IPS-18c (cell line): ENCODE data around the gene MAEA.
"Not testable (repeated sequence)": the region's sequence is repeated elsewhere in the genome, so short reads cannot be mapped to it uniquely, and the experiment has no call there.

Source experiments
- H3K4me3 ChIP-seq: 2 replicates; pipeline ENCODE4 v1.7.0; 2013; ENCODE audit warnings: low read depth, mild to moderate bottlenecking, low read length, moderate library complexity; ENCODE audit not compliant: insufficient read depth
- H3K9me3 ChIP-seq: one replicate; pipeline ENCODE4 v1.6.1; 2013; ENCODE audit warnings: mild to moderate bottlenecking, low read length, moderate library complexity; ENCODE audit not compliant: control insufficient read depth, insufficient read depth

MAEA gene

GRCh38 chr4:1324443-1325175 is 34.9 kb downstream of the MAEA start:
- not testable (repeated sequence) for H3K4me3 ChIP-seq, H3K9me3 ChIP-seq

- Histone ChIP-seq H3K4me3 (no peak overlapping the region), H3K9me3 (no peaks in the 10 kb centered on the region)
Observed at GRCh38 chr4:1325176-1325480, 35.4 kb downstream of the MAEA start.

- H3K9me3 ChIP-seq: no peaks in the 10 kb centered on the region
- no peak overlapping the region for H3K4me3 ChIP-seq
Observed at GRCh38 chr4:1325681-1326635, 36.3 kb downstream of the MAEA start.

GRCh38 chr4:1326751-1327525 is 37.2 kb downstream of the MAEA start:
- no peak overlapping the region for H3K4me3 ChIP-seq
- H3K9me3 ChIP-seq: no peaks in the 10 kb centered on the region

GRCh38 chr4:1327526-1328266 is 38.0 kb downstream of the MAEA start:
- H3K4me3 ChIP-seq: no peak overlapping the region
- no peaks in the 10 kb centered on the region for H3K9me3 ChIP-seq

GRCh38 chr4:1328267-1329155 is 38.8 kb downstream of the MAEA start:
- H3K9me3 ChIP-seq: no peaks in the 10 kb centered on the region
- H3K4me3 ChIP-seq: no peak overlapping the region

GRCh38 chr4:1329408-1330371 is 40.0 kb downstream of the MAEA start:
- Histone ChIP-seq H3K4me3 (no peak overlapping the region), H3K9me3 (no peaks in the 10 kb centered on the region)

GRCh38 chr4:1330761-1331590 is 41.3 kb downstream of the MAEA start:
- H3K9me3 ChIP-seq: no peaks in the 10 kb centered on the region
- H3K4me3 ChIP-seq: no peak overlapping the region

GRCh38 chr4:1331591-1332353 is 42.1 kb downstream of the MAEA start:
- Histone ChIP-seq H3K9me3 (no peaks in the 10 kb centered on the region), H3K4me3 (no peak overlapping the region)

- no peaks in the 10 kb centered on the region for H3K9me3 ChIP-seq
- no peak overlapping the region for H3K4me3 ChIP-seq
Observed at GRCh38 chr4:1332686-1333085, 43.0 kb downstream of the MAEA start.

- H3K4me3 ChIP-seq: no peak overlapping the region
- H3K9me3 ChIP-seq: no peaks in the 10 kb centered on the region
Observed at GRCh38 chr4:1333256-1333655, 43.6 kb downstream of the MAEA start.

- H3K9me3 ChIP-seq, H3K4me3 ChIP-seq: not testable (repeated sequence)
Observed at GRCh38 chr4:1333851-1334578, 44.3 kb downstream of the MAEA start.

GRCh38 chr4:1334579-1334895 is 44.8 kb downstream of the MAEA start:
- no peaks in the 10 kb centered on the region for H3K9me3 ChIP-seq
- H3K4me3 ChIP-seq: no peak overlapping the region
